GM10248 (cell line): ENCODE results near the gene EHBP1L1.

ENCODE experiments used
- CTCF ChIA-PET: fragments of 300-600 bp; sonication (Branson Sonifier 250); formaldehyde crosslinking; extraction: SDS; loops from one replicate; lab custom pipeline; 2021; ENCODE audit warnings: antibody characterized with exemption; lab: Yijun Ruan, JAX
- POLR2A ChIA-PET: fragments of 350-650 bp; sonication (Branson Sonifier 250); formaldehyde crosslinking; extraction: SDS; loops from one replicate; lab custom pipeline; 2020; ENCODE audit warnings: antibody characterized with exemption; lab: Yijun Ruan, JAX
- DNase-seq: peaks from one replicate; pipeline ENCODE4 v3.0.0; 2012; ENCODE audit errors: extremely low spot score
- TF ChIP-seq, protein P1 (sequence below): IDR thresholded peaks from 2 replicates; pipeline ENCODE4 v1.5.1; 2012; ENCODE audit warnings: mild to moderate bottlenecking, low read depth; ENCODE audit errors: extremely low read depth, missing control alignments, control extremely low read depth

The EHBP1L1 gene

DNA sequence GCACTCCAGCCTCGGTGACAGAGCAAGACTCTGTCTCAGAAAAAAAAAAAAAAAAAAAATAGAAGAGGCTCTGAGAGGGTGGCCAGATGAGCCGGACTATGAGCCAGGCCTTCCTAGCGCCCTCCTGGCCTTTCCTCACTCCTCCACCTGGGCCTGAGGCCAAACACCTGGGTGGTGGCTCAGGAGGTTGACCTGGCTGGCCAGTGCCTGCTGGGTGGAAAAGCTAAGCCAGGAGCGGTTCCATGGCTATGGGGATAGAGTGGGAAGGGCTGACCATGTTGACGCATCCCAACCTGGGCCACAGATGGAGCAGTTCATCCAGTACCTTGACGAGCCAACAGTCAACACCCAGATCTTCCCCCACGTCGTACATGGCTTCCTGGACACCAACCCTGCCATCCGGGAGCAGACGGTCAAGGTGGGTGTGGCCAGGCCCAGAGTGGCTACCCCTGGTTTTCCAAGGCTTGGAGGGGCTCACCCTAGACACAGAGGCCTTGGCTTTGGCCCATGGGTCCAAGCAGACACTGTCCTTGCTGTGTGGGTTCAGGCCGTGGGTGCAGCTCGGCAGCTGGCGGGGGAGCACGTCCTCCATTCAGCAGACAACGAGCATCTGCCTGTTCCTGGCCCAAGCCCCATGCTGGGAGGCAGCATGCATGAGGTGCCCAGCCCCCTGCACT, 43.3 kb upstream of the EHBP1L1 start:
- POLR2A ChIA-PET: interaction anchor here (0.6 to 0.7 kb wide), 2 partner anchors 8 to 12 kb away, joined by 6 to 7 read pairs; no protein-coding TSS in a partner anchor
- TF ChIP-seq, protein P1, sequence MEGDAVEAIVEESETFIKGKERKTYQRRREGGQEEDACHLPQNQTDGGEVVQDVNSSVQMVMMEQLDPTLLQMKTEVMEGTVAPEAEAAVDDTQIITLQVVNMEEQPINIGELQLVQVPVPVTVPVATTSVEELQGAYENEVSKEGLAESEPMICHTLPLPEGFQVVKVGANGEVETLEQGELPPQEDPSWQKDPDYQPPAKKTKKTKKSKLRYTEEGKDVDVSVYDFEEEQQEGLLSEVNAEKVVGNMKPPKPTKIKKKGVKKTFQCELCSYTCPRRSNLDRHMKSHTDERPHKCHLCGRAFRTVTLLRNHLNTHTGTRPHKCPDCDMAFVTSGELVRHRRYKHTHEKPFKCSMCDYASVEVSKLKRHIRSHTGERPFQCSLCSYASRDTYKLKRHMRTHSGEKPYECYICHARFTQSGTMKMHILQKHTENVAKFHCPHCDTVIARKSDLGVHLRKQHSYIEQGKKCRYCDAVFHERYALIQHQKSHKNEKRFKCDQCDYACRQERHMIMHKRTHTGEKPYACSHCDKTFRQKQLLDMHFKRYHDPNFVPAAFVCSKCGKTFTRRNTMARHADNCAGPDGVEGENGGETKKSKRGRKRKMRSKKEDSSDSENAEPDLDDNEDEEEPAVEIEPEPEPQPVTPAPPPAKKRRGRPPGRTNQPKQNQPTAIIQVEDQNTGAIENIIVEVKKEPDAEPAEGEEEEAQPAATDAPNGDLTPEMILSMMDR: no peak
- CTCF ChIA-PET: interaction anchor here (1.7 kb wide), 1 partner anchor 9 kb away, joined by 5 read pairs; no protein-coding TSS in a partner anchor
- DNase-seq: no peak

DNA sequence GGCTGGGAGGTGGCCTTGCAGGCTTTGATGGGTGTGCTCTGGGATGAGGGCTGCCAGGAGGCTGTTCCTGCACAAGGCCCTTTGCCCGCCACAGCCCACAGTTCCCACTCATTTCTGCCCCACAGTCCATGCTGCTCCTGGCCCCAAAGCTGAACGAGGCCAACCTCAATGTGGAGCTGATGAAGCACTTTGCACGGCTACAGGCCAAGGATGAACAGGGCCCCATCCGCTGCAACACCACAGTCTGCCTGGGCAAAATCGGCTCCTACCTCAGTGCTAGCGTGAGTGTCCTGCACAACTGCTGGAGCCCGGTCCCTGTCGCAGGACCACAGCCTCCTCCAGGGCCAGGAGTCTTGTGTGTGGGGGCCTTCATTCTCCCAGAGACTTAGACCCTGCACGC, 40.8 kb upstream of the EHBP1L1 start:
- ChIA-PET CTCF (no interaction called here), POLR2A (no interaction called here)
- TF ChIP-seq, protein P1: no peak
- no peak for DNase-seq

DNA sequence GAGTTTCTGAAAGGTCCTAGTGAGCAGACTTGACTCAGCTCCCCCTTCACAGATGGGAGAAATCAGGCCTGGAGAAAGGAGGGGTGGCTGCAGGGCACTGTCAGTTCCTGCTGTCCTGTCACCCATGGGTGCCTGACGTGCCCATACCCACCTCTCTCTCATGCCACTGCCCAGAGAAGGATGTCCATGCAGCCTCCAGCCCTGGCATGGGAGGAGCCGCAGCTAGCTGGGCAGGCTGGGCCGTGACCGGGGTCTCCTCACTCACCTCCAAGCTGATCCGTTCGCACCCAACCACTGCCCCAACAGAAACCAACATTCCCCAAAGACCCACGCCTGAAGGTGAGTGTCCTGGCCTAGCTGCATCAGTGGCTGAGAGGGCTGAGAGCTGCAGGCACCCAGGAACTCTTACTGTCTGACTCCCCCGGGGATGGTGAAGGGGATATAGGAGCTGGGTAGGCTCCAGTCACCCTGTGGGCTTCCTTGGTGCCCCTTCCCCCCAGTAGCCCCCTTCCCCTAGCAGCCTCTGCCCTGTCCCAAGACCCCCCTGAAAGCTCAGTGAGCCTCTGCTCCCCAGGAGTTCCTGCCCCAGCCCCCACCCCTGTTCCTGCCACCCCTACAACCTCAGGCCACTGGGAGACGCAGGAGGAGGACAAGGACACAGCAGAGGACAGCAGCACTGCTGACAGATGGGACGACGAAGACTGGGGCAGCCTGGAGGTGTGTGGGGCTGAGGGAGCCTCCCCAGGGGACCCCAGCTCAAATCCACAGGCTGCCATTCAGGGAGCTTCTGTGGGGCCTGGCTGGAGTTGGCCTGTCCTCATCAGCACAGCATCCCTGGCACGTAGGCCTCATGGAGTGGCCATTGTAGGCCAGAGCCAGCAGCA, 39.2 kb upstream of the EHBP1L1 start:
- POLR2A ChIA-PET: interaction anchor here (0.5 to 1.6 kb wide), 2 partner anchors 12 to 207 kb away, joined by 4 to 5 read pairs; partner anchors contain the start of gene SCYL1
- CTCF ChIA-PET: interaction anchor here (1.0 to 2.6 kb wide), 4 partner anchors 27 to 57 kb away, joined by 3 to 6 read pairs (median 5); partner anchors contain the start of gene EHBP1L1

DNA sequence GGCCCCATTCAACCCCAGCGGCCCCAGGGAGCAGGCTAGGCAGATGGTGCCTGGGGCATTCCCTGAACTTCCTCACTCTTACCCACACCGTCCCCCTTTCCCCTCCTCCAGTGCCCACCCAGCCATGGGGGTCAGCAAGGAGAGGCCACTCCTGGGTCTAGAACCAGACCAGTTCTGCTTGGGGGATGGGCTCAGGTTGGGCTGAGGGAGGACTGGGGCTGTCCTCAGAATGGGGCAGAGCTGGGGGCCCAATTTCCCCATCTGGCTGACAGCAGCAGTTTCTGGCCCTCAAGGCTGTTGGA, 38.6 kb upstream of the EHBP1L1 start:
- TF ChIP-seq, protein P1: no peak
- ChIA-PET POLR2A (interaction anchor here (1.6 kb wide), 1 partner anchor 13 kb away, joined by 5 read pairs; the partner anchor contains the start of gene SCYL1), CTCF (interaction anchor here (1.0 to 2.6 kb wide), 3 partner anchors 27 to 51 kb away, joined by 3 to 5 read pairs (median 5); partner anchors contain the start of gene EHBP1L1)
- no peak for DNase-seq

More for the DNA sequence above, 39.2 kb upstream of the EHBP1L1 start:
- no peak for DNase-seq
- TF ChIP-seq, protein P1: no peak

DNA sequence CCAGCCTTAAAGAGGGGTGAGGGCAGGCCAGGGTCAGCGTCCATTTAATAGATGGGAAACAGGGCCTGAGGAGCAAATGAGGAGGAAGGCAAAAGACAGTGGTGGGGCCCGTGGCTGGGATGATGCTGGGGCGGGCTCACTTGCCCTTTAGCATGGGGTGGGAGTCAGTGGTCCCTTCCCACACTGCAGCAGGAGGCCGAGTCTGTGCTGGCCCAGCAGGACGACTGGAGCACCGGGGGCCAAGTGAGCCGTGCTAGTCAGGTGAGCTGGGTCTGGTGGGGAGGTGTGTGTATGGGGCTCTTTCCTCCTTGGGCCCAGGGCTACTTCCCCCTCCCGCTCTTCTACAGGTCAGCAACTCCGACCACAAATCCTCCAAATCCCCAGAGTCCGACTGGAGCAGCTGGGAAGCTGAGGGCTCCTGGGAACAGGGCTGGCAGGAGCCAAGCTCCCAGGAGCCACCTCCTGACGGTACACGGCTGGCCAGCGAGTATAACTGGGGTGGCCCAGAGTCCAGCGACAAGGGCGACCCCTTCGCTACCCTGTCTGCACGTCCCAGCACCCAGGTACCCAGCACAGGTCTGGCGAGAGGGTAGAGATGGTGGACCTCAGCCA, 38.1 kb upstream of the EHBP1L1 start:
- DNase-seq: no peak
- POLR2A ChIA-PET: interaction anchor here (1.4 kb wide), 1 partner anchor 40 kb away, joined by 3 read pairs; no protein-coding TSS in a partner anchor
- CTCF ChIA-PET: interaction anchor here (2.6 kb wide), 1 partner anchor 39 kb away, joined by 5 read pairs; the partner anchor contains the start of gene EHBP1L1
- TF ChIP-seq, protein P1: no peak
